GM18870 (cell line): Measurements from ENCODE around the gene CYB5RL.
"Not testable (repeated sequence)": the region's sequence is repeated elsewhere in the genome, so short reads cannot be mapped to it uniquely, and the experiment has no call there.

Source experiments
- ATAC-seq: cut with Tn5 transposase; IDR thresholded peaks from one replicate; pipeline ENCODE4 v1.9.1; 2021; ENCODE audit warnings: moderate library complexity; ENCODE audit not compliant: unreplicated experiment

The CYB5RL gene

GRCh38 chr1:54199765-54200518, at the start of gene CYB5RL, which contains the start of gene MRPL37:
Gene CYB5RL (minus strand): TSS chr1:54200030. CDS start chr1:54195616, 4,414 bp downstream.
Gene MRPL37 (plus strand): TSS chr1:54200167. CDS start chr1:54200244, 77 bp downstream.
- ATAC-seq: peak; percentile 93

DNA sequence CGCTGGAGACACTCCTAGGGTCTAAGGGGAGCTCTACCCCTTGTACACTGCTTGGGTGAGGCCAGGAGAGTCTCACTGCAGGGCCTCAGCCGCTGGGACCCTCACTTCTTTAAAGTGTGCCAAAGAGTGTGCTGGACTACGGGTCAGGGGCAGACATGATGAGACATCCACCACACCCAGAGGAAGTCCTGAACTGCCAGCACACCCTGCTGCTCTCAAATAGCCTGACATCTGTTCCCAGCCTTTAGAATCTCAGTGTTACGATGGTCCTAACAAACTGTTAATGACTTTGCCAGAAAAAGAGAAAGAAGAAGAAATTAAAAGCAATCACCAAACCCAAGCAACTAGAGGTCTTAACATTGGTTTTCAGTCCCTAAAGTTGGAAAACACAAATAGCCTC, 49.1 kb upstream of the CYB5RL start:
- ATAC-seq: no peak

DNA sequence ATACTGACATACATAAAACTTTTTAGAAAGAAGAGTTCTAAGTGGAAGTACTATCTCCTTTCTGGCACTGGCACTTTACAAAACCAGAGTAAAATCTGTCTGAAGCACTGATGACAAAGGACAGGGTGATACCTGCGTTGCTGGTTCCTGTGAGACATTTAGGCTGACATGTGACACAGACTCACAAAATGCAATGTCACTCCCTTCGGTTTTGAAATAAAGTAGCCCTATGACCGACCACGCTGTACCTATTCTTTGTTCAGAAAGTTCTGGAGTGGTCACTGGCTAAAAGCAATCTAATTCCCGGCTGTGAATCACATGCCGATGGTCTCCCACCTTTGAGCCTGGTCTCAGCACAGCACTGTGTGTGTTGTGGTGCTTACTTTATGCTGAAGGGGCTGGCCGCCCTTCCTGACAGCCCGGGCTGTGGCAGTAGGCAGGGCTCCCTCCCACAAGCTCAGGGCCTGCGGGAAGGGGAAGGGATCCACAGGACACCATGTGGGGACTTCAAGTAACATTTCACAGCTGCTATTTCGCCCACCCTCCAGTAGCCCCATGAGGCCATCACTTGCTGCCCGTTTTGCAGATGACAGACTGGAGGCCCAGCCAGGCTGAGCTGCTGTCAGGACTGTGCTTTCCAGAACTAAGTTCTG, 48.2 kb upstream of the CYB5RL start:
- ATAC-seq: no peak

GRCh38 chr1:54246116-54246721, 46.4 kb upstream of the CYB5RL start:
- no peak for ATAC-seq

DNA sequence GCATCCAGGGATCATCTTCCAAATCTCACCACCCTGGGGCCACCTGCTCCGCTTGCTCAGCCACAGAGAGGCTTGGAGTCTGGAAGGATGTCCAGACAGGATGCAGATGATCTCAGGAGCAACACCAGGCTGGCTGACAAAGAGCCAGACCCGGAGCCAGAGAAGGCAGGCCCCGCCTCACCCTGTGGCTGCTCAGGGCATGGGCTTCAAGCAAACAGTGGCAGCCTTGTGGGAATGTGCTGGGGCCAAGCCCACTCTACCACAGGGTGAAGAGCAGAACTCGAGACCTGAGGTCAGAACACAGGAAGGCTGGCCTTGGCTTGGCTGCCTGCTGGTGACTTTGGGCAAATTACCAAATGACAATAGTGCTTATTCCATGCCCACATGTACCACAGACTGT, 45.7 kb upstream of the CYB5RL start:
- ATAC-seq: no peak

- ATAC-seq: no peak
These were observed 44.8 kb upstream of the CYB5RL start for GRCh38 chr1:54244655-54245054.

GRCh38 chr1:54243022-54243421, 43.2 kb upstream of the CYB5RL start:
- ATAC-seq: no peak

- no peak for ATAC-seq
These were observed 41.5 kb upstream of the CYB5RL start for GRCh38 chr1:54241364-54241763.

- no peak for ATAC-seq
These were observed 41.0 kb upstream of the CYB5RL start for GRCh38 chr1:54240741-54241335.

GRCh38 chr1:54239631-54240031, 39.8 kb upstream of the CYB5RL start:
- no peak for ATAC-seq

- no peak for ATAC-seq
These were observed 39.2 kb upstream of the CYB5RL start for GRCh38 chr1:54239035-54239383.

DNA sequence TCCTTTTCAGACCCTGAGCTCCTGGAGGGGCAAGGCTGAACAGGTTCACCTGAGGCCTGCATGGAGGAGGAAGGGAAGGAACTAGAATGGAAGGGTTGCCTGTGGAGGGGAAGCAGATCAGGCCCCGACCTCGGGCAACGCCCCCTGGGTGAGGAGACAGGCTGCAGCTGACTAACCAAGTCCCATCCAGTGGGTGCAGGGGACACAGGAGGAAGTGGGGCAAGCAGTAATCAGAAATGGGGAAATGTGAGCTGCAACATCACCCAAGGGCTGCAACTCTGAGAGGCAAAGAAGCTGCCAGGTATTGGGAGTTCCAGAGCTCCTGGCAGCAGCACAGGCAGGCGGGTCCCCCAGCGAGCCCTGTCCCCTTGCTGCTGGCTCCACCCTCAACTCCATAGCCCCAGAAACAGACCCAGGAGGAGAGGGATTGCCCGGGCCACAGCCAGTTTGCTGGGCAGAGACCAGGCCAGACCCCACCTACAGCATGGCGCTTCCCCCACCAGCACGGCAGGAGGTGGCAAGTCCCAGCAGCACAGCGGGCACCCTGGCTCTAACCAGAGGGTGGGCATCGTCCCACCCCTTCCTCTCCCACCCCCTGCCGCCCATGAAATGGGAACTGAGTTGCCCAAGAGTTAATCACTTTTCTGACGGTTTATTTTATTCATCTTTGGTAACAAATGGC, 38.7 kb upstream of the CYB5RL start:
- no peak for ATAC-seq

DNA sequence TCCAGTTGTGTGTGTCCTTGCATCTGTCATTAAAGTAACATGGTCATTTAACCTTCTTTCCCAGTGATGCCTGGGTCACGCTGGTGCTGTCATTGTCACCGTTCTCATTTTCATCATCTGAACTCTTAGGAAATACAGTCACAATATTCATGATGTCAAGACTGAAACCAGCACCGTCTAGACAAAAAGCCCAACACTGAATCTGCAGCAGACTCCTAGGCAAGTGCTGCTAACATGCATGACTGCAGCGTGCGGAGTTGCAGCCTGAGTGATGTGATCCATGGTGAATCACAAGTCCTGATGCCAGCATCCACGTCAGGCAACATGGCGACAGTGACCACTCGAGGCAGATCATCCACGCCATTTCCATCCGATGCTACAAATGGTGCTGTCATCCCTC, 37.8 kb upstream of the CYB5RL start:
- ATAC-seq: no peak

DNA sequence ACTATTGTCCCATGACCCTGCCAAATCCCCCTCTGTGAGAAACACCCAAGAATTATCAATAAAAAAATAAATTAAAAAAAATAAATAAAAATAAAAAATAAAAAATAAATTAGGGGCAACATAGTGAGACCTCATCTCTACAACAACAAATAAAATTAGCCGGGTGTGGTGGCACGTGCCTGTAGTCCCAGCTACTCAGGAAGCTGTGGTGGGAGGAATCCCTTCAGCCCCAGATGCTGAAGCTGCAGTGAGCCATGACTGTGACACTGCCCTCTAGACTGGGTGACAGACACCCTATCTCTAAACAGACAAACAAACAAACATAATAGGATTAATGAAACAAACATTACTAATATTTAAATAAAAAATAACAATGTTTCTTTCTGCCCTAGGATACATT, 34.5 kb upstream of the CYB5RL start:
- ATAC-seq: no peak

GRCh38 chr1:54233196-54233595, 33.4 kb upstream of the CYB5RL start:
- not testable (repeated sequence) for ATAC-seq

DNA sequence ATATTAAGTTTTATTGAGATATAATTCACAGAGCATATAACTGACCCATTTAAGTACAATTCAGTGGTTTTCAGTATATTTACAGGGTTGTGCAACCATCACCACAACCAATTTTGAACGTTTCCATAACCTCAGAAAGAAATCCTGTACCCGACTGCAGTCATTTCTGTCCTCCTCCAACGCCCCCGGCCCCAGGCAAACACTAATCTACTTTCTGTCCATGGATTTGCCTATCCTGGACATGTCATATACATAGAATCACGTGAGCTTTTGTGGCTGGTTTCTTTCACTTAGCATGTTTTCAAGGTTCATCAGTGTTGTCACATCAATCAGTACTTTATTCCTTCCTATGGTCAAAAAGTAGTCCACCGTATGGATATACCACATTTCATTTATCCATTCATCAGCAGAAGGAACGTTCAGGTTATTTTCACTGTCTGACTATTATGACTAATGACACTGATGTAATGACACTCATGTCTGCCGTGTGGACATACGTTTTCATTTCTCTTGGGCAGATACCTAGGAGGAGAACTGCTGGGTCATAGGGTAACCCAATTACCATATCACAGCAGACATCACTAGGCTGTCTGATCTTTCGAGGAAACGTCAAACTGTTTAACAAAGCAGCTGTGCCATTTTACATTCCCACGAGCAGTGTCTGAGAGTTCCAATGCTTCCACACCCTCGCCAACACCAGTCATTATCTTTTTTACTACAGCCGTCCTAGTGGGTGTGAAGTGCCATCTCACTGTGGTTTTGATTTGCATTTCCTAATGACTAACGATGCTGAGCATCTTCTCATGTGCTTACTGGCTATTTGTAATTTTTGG, 30.9 kb upstream of the CYB5RL start:
- no peak for ATAC-seq

GRCh38 chr1:54229281-54229891, 29.6 kb upstream of the CYB5RL start:
- ATAC-seq: no peak

GRCh38 chr1:54228638-54229079, 28.8 kb upstream of the CYB5RL start:
- no peak for ATAC-seq

- ATAC-seq: no peak
These were observed 28.1 kb upstream of the CYB5RL start for GRCh38 chr1:54227891-54228310.

DNA sequence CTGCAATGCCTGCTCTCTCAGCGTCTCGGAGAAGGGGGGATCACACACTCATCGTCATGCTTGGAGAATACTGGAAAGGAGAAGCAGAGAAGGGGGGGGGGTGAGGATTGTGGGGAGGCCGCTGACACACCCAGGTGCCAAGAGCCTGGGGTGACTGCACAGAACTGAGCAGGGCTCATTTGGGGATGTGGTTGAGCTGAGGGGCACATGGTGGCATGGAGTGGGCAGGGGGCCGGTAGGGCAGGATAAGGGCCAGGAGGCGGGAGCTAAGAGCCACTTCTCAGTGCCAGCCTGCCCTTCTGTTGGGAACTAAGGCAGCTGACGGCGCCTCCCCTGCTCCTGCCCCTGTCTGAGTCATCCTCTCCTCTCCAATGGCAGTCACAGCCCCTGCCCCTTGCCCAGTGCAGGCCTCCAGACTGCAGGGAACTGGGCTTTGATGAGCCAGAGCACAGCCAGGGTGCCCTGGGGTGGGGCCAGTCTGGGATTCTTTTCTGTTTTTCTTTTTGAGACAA, 27.3 kb upstream of the CYB5RL start:
- ATAC-seq: no peak
